ENCODE data around the gene CCKAR. TPM values are rescaled to one million over a fixed set of nuclear protein-coding genes. Genes with fewer than 3 reads are reported as not detected.

The CCKAR gene
- total RNA-seq, 2 donors from 2014 or later, result not detected

DNA sequence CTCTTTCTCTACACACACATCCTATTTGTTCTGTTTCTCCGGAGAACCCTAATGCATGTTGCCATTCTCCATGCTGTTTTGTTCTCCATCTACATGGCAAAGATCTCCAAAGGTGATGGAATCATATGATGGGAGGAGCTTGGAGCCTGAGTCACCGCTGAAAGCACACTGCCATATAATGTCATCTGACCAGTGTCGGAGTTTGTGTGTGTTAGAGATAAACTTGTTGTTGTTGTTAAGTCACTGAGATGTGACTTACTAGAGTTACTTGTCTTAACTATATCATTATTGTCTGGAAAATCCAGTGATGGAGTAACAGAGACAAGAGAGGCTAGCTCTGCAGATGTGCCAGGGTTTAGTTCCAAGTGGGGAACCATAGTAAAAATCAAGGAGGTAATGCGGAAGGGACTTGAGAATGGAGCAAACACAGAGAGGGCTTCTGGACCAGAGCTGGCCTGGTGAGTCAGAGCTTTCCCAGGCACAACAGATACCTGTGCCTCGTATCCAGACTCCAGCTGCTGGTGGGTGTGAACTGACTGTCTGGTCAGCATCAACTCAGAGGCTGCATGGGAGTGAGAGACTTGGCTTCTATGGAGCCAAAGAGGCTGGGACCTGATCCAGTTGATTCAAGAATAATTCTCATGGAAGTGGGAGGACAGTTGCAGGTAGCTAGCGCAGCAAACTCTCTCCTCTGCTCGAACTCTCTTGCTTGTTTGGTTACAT, 30.6 kb upstream of the CCKAR start:
- no peaks in the 10 kb centered on the region for H3K27me3 ChIP-seq (replicated peaks; ENCODE audit: insufficient read depth)
- H3K27ac ChIP-seq, result no peak overlapping the region
- WGBS, result 88% methylated on average over 7 of the region's 7 CpGs
- H3K9me3 ChIP-seq, result no peaks in the 10 kb centered on the region
- intact Hi-C loops (cut with DNase I), result no loop called here
- DNase-seq (ENCODE audit: low spot score), result no peak
- no peaks in the 10 kb centered on the region for H3K4me1 ChIP-seq (replicated peaks)
- no peak overlapping the region for H3K4me3 ChIP-seq
- TF ChIP-seq POLR2AphosphoS5 (IDR thresholded peaks at IDR 0.05), result no peak
- TF ChIP-seq, protein P1, sequence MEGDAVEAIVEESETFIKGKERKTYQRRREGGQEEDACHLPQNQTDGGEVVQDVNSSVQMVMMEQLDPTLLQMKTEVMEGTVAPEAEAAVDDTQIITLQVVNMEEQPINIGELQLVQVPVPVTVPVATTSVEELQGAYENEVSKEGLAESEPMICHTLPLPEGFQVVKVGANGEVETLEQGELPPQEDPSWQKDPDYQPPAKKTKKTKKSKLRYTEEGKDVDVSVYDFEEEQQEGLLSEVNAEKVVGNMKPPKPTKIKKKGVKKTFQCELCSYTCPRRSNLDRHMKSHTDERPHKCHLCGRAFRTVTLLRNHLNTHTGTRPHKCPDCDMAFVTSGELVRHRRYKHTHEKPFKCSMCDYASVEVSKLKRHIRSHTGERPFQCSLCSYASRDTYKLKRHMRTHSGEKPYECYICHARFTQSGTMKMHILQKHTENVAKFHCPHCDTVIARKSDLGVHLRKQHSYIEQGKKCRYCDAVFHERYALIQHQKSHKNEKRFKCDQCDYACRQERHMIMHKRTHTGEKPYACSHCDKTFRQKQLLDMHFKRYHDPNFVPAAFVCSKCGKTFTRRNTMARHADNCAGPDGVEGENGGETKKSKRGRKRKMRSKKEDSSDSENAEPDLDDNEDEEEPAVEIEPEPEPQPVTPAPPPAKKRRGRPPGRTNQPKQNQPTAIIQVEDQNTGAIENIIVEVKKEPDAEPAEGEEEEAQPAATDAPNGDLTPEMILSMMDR (IDR thresholded peaks at IDR 0.05), result no peak
- no peak for TF ChIP-seq POLR2A (IDR thresholded peaks at IDR 0.05)
- no peaks in the 10 kb centered on the region for H3K36me3 ChIP-seq

DNA sequence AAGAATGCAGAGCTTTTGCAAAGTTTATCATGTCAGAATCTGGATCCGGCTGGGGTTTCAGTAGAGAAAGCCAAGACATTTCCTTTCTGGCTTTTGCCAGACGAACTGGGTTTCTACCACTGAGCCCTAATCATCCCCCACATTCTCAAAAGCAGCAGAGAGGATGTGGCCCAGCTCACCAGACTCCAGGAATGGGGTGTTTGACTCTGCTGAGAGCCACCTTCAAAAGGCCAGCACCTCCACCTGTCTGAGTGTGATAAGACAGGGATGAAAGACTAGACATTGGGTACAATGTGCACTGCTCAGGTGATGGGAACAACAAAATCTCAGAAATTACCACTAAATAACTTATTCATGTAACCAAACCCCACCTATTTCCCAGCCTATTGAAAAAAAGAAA, 25.7 kb upstream of the CCKAR start:
- Histone ChIP-seq H3K36me3 (no peaks in the 10 kb centered on the region), H3K9me3 (no peaks in the 10 kb centered on the region), H3K4me3 (no peak overlapping the region), H3K27ac (no peak overlapping the region), H3K4me1 (replicated peaks) (no peaks in the 10 kb centered on the region), H3K27me3 (replicated peaks; ENCODE audit: insufficient read depth) (no peaks in the 10 kb centered on the region)
- WGBS, result 82% methylated on average over 2 of the region's 2 CpGs
- intact Hi-C loops (cut with DNase I), result no loop called here
- no peak for DNase-seq (ENCODE audit: low spot score)
- TF ChIP-seq POLR2AphosphoS5 (IDR thresholded peaks at IDR 0.05) (no peak), POLR2A (IDR thresholded peaks at IDR 0.05) (no peak)
- TF ChIP-seq, protein P1 (IDR thresholded peaks at IDR 0.05), result no peak

DNA sequence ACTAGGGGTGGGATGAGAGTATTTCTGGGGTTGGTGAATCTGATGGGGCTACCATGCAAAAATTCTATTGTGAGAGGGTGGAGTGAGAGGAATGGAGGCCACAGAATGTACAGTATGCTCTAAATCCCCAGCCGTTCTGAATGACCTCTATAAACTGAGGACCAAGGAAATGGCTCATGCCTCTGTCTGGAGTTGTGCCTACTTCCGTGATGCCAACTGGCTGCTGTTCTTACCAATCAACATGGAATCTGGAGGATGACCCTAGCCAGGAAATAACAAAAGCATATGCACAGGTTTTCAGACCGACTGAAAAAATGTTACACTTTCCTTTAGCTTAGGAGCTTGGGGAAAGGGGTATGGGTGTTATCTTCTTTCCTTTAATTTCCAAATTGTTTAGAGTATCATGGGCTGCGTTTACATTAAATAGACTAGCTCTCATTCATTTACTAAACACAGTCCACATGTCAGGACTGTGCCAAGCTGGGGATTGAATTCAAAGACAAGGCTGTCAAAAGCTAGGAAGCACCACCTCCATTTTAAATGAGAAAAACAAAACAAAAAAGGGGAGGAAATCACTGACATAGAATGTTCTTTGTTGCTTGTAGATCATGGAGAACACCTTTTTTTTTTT, 20.2 kb upstream of the CCKAR start:
- Histone ChIP-seq H3K9me3 (no peaks in the 10 kb centered on the region), H3K27ac (no peak overlapping the region), H3K4me1 (replicated peaks) (no peaks in the 10 kb centered on the region), H3K4me3 (no peak overlapping the region), H3K27me3 (replicated peaks; ENCODE audit: insufficient read depth) (no peaks in the 10 kb centered on the region), H3K36me3 (no peaks in the 10 kb centered on the region)
- WGBS, result 53% methylated on average over 4 of the region's 4 CpGs
- intact Hi-C loops (cut with DNase I), result no loop called here
- no peak for DNase-seq (ENCODE audit: low spot score)
- TF ChIP-seq POLR2A (IDR thresholded peaks at IDR 0.05) (no peak), POLR2AphosphoS5 (IDR thresholded peaks at IDR 0.05) (no peak)
- TF ChIP-seq, protein P1 (IDR thresholded peaks at IDR 0.05), result no peak

DNA sequence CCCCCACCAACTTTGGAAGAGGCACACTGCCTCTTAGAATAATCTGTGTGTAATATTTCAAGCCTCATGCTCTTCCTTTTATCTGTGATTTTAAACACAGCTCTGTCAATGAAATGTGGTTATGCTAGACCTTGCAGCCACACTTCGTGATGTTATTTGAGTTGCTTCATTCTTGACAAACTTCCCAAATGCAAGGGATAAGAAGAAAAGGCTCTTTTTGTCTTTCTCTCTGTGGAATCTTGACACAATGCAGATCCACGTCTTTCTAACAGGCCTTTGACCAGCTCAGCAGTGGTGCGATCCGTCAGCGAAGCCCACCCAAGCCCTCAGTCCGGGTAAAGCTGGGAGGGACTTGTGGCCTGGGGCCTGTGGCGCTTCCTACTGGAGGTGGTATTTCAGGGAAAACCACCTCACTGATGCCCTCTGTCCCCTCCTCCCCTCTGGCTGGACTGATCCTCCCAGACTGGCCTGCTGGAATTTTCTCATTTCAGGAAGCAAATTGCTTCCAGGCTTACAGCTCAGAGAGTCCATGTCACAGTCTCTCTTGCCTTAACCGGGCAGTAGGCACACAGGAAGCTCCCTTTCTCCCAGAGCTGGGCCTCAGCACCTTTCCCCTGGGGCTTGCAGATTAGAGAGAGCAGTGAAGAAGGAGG, 19.5 kb upstream of the CCKAR start:
- WGBS, result 73% methylated on average over 8 of the region's 8 CpGs

More for the DNA sequence above, 19.5 kb upstream of the CCKAR start:
- no peaks in the 10 kb centered on the region for H3K9me3 ChIP-seq
- DNase-seq (ENCODE audit: low spot score), result no peak
- no peak overlapping the region for H3K27ac ChIP-seq
- no peaks in the 10 kb centered on the region for H3K36me3 ChIP-seq
- H3K4me3 ChIP-seq, result no peak overlapping the region
- no peaks in the 10 kb centered on the region for H3K4me1 ChIP-seq (replicated peaks)
- TF ChIP-seq POLR2A (IDR thresholded peaks at IDR 0.05) (no peak), POLR2AphosphoS5 (IDR thresholded peaks at IDR 0.05) (no peak)
- TF ChIP-seq, protein P1 (IDR thresholded peaks at IDR 0.05), result no peak
- no peaks in the 10 kb centered on the region for H3K27me3 ChIP-seq (replicated peaks; ENCODE audit: insufficient read depth)
- intact Hi-C loops (cut with DNase I), result no loop called here

Data from prostate gland (tissue), 2 donors.